C4-2B (cell line): ENCODE data around the gene WAPL.

Experiments used
- ZFX ChIP-seq: fragments of 450-650 bp; IDR thresholded peaks from 2 replicates; pipeline ENCODE4 v1.6.1; 2017
- TF ChIP-seq, protein P1 (sequence below): fragments of 450-650 bp; conservative IDR thresholded peaks from 2 replicates; pipeline ENCODE4 v1.5.1; 2017; ENCODE audit warnings: mild to moderate bottlenecking

DNA sequence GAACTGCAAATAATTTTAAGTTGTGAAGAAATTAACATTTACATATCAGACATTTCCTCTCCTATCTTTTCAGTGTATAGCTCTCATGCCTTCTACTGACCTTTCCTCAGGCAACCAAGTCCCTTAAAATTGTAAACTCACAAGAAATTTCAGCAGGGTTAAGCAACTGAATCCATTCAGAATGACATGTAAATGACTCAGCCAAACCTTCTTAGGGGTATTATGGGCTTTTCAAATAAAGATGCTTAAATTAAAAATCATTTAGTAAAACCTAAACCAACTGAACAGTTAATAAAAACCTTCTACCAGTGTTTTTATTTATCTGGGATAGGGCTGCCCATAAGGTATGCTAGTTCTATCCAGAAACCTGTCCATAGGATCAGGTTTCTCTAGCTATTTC lies 20.7 kb downstream of the WAPL start:
- TF ChIP-seq, protein P1, sequence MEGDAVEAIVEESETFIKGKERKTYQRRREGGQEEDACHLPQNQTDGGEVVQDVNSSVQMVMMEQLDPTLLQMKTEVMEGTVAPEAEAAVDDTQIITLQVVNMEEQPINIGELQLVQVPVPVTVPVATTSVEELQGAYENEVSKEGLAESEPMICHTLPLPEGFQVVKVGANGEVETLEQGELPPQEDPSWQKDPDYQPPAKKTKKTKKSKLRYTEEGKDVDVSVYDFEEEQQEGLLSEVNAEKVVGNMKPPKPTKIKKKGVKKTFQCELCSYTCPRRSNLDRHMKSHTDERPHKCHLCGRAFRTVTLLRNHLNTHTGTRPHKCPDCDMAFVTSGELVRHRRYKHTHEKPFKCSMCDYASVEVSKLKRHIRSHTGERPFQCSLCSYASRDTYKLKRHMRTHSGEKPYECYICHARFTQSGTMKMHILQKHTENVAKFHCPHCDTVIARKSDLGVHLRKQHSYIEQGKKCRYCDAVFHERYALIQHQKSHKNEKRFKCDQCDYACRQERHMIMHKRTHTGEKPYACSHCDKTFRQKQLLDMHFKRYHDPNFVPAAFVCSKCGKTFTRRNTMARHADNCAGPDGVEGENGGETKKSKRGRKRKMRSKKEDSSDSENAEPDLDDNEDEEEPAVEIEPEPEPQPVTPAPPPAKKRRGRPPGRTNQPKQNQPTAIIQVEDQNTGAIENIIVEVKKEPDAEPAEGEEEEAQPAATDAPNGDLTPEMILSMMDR: no peak
- no peak for TF ChIP-seq ZFX
